HG02610 (cell line): ENCODE measurements around the gene FOSB.

Experiments used
- ATAC-seq: cut with Tn5 transposase; IDR thresholded peaks from one replicate; pipeline ENCODE4 v1.9.1; 2021; ENCODE audit warnings: mild to moderate bottlenecking, moderate library complexity; ENCODE audit not compliant: unreplicated experiment

FOSB gene

DNA sequence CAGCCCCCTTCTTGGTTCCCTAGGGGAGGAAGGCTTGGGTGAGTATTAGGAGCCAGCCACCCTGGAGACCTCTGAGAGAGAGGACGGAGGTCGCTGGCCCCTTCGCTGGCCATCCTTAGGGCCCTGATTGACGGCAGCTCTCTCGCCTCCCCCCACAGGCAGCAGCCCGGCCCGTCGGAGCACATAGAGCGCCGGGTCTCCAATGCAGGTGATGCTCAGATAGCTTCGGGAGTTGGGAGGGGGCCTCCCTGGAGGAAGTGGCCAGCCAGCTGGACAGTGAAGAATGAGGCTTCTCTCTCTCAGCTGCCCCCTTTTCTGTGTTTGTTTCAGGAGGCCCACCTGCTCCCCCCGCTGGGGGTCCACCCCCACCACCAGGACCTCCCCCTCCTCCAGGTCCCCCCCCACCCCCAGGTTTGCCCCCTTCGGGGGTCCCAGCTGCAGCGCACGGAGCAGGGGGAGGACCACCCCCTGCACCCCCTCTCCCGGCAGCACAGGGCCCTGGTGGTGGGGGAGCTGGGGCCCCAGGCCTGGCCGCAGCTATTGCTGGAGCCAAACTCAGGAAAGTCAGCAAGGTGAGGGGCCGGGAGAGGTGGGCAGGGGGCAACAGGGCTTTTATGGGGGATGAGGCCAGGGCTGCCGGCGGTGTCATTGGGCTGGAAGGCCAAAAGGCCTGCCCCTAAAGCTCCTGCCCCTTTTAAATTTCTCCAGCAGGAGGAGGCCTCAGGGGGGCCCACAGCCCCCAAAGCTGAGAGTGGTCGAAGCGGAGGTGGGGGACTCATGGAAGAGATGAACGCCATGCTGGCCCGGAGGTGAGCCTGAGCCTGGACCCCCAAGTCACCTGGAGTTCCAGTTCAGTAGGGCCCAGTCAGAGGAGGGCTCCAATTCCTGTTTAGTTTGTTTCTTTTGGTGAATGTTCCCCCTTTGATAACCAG, 54.5 kb downstream of the FOSB start:
- no peak for ATAC-seq

DNA sequence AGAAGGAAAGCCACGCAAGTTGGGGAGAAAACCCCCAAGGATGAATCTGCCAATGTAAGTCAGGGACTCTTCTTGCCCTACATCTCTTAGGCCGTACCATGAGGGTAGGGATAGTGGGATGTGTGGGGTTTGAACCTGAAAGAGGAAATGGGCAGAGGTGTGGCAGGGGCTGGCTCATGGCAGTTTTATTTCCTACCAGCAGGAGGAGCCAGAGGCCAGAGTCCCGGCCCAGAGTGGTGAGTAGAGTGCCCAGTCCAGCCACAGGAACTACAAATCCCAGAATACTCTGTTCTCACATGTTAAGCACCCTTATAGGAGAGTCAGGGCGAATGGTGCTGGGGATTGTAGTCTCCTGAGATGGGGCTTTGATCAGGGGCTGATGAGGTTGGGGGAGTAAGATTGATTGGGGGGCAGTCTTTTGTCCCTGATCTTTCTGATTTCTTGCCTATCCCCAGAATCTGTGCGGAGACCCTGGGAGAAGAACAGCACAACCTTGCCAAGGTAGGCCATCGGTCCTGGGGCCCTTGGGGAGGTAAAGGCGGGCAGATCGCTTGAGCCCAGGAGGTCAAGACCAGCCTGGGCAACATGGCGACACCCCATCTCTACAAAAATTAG, 56.0 kb downstream of the FOSB start:
- peak; percentile 63 for ATAC-seq

DNA sequence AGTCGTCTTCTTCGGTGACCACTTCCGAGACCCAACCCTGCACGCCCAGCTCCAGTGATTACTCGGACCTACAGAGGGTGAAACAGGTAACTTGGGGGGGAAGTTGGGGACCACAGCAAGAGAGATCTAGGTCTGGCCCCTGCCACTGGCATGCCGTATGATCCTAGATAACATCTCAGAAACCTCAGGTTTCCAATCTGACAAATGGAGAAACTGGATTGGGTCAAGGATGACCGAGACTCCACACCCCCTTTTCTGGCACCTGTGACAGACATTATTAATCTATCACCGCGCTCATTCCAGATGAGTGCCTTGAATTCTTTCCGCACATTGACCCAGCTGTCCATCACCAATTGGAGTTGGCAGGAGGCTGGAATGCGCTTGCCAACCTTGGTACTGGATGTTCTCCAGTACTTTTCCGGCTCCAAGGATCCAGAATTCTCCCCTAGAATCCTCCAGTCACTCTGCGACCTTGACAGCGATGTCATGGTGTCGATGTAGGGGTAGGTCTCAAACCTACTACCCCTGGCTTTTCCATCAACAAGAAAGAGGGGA, 56.9 kb downstream of the FOSB start:
- no peak for ATAC-seq
